A549 (cell line): ENCODE measurements around the gene HNF1B. TPM values are rescaled to one million over a fixed set of nuclear protein-coding genes. Genes with fewer than 3 reads are reported as not detected.

ENCODE experiments used
- ATAC-seq, 2 experiments: fragments of 200-7000 bp in 1 of 2; fragments of >200 bp in 1 of 2; cut with Nextera tagmentation in 1 of 2; cut with Tn5 transposase in 1 of 2; 3 replicates each; pipeline versions ENCODE4 v1.8.0 to v1.9.1; 2018 to 2020; ENCODE audit warnings: mild to moderate bottlenecking in 1 of 2, moderate library complexity in 1 of 2
- CTCF ChIA-PET: fragments of 300-600 bp; sonication (Branson Sonifier 250); formaldehyde crosslinking; extraction: SDS; loops from one replicate; lab custom pipeline; 2021; ENCODE audit warnings: antibody characterized with exemption, inconsistent platforms; lab: Yijun Ruan, JAX
- POLR2A ChIA-PET: fragments of 350-600 bp; formaldehyde crosslinking; extraction: SDS; loops from one replicate; lab custom pipeline; 2021; ENCODE audit warnings: antibody characterized with exemption, inconsistent platforms; lab: Yijun Ruan, JAX
- DNase-seq, 2 experiments: peaks; one replicate each; pipeline versions ENCODE4 v3.0.0 to v3.0.0-alpha.2; 2011 to 2016; ENCODE audit warnings: low read depth in 1 of 2, low spot score in 1 of 2
- FAIRE-seq: peaks from 2 replicates; lab custom pipeline; 2011; peaks lifted over from hg19 to GRCh38; lab: Jason Lieb, UNC
- H3K27ac ChIP-seq, 2 experiments: fragments of >200 bp; sonication (Bioruptor Twin); formaldehyde crosslinking; 3 replicates each; pipeline ENCODE4 v1.5.1; 2016 to 2017
- H3K4me1 ChIP-seq: fragments of >200 bp; sonication (Bioruptor Twin); formaldehyde crosslinking; 3 replicates; pipeline ENCODE4 v1.6.1; 2016
- H3K4me2 ChIP-seq: fragments of >200 bp; sonication (Bioruptor Twin); formaldehyde crosslinking; 3 replicates; pipeline ENCODE4 v1.6.1; 2016
- H3K4me3 ChIP-seq: fragments of >200 bp; sonication (Bioruptor Twin); formaldehyde crosslinking; 3 replicates; pipeline ENCODE4 v1.5.1; 2016
- H3K9me3 ChIP-seq: fragments of >200 bp; sonication (Bioruptor Twin); formaldehyde crosslinking; 3 replicates; pipeline ENCODE4 v1.6.1; 2016
- BHLHE40 ChIP-seq: IDR thresholded peaks from 2 replicates; pipeline ENCODE4 v1.6.1; 2012; ENCODE audit warnings: low read depth, low read length, inconsistent platforms
- CBX2 ChIP-seq: fragments of 200-600 bp; sonication (generic); IDR thresholded peaks from 2 replicates; pipeline ENCODE4 v1.6.1; 2016; ENCODE audit warnings: low read depth, mild to moderate bottlenecking, borderline replicate concordance
- CHD2 ChIP-seq: fragments of 150-350 bp; IDR thresholded peaks from 2 replicates; pipeline ENCODE4 v1.6.1; 2014; ENCODE audit warnings: low read length; ENCODE audit not compliant: partially characterized antibody
- CHD4 ChIP-seq: fragments of 200-600 bp; sonication (generic); IDR thresholded peaks from 2 replicates; pipeline ENCODE4 v1.6.1; 2016; ENCODE audit warnings: antibody characterized with exemption, mild to moderate bottlenecking, borderline replicate concordance
- EHMT2 ChIP-seq: fragments of 200-600 bp; sonication (generic); IDR thresholded peaks from 2 replicates; pipeline ENCODE4 v1.6.1; 2016; ENCODE audit warnings: antibody characterized with exemption, low read depth, mild to moderate bottlenecking, moderate library complexity
- ELK1 ChIP-seq: fragments of 150-350 bp; IDR thresholded peaks from 2 replicates; pipeline ENCODE4 v1.6.1; 2014; ENCODE audit warnings: low read depth, mild to moderate bottlenecking, low read length
- FOSB ChIP-seq: fragments of 250-450 bp; sonication (Bioruptor Pico); IDR thresholded peaks from 2 replicates; pipeline ENCODE4 v1.5.0; 2020; ENCODE audit warnings: mild to moderate bottlenecking, moderate library complexity
- FOSL2 ChIP-seq, 2 experiments: fragments of 450-650 bp in 1 of 2; fragments of >200 bp in 1 of 2; sonication (Bioruptor Twin) in 1 of 2; formaldehyde crosslinking; IDR thresholded peaks; 2 replicates each; pipeline versions ENCODE4 v1.5.0 to v1.6.1; 2016 to 2020; ENCODE audit warnings: mild to moderate bottlenecking in 1 of 2, moderate library complexity in 1 of 2
- HEYL ChIP-seq: fragments of 250-450 bp; sonication (Bioruptor Pico); IDR thresholded peaks from 2 replicates; pipeline ENCODE4 v1.8.0; 2021; ENCODE audit warnings: mild to moderate bottlenecking, moderate library complexity
- HOXA7 ChIP-seq: fragments of 250-450 bp; sonication (Bioruptor Pico); IDR thresholded peaks from 2 replicates; pipeline ENCODE4 v1.5.0; 2020; ENCODE audit warnings: mild to moderate bottlenecking, moderate library complexity
- HOXB13 ChIP-seq: fragments of 250-450 bp; sonication (Bioruptor Pico); IDR thresholded peaks from 2 replicates; pipeline ENCODE4 v1.5.0; 2020; ENCODE audit warnings: low read depth, mild to moderate bottlenecking, moderate library complexity
- JUN ChIP-seq, 2 experiments: fragments of >200 bp; sonication (Bioruptor Twin); formaldehyde crosslinking; IDR thresholded peaks; 2 replicates in 1 of 2; 3 replicates in 1 of 2; pipeline ENCODE4 v1.6.1; 2016 to 2017
- KDM5A ChIP-seq: fragments of 200-600 bp; sonication (generic); IDR thresholded peaks from 2 replicates; pipeline ENCODE4 v1.6.1; 2016; ENCODE audit warnings: antibody characterized with exemption, mild to moderate bottlenecking
- NR3C1 ChIP-seq: fragments of >200 bp; sonication (Bioruptor Twin); formaldehyde crosslinking; IDR thresholded peaks from 3 replicates; pipeline ENCODE4 v1.6.1; 2017
- RAD21 ChIP-seq, 2 experiments: fragments of >200 bp in 1 of 2; sonication (Bioruptor Twin) in 1 of 2; formaldehyde crosslinking in 1 of 2; IDR thresholded peaks in 1 of 2; conservative IDR thresholded peaks in 1 of 2; 2 replicates in 1 of 2; 3 replicates in 1 of 2; pipeline ENCODE4 v1.6.1; 2012 to 2018; ENCODE audit warnings: inconsistent platforms in 1 of 2
- RARB ChIP-seq: fragments of 250-450 bp; sonication (Bioruptor Pico); IDR thresholded peaks from 2 replicates; pipeline ENCODE4 v1.8.0; 2021; ENCODE audit warnings: mild to moderate bottlenecking, moderate library complexity
- RCOR1 ChIP-seq: fragments of 150-350 bp; IDR thresholded peaks from 2 replicates; pipeline ENCODE4 v1.6.1; 2014; ENCODE audit warnings: antibody characterized with exemption, low read length, low read depth
- SMC3 ChIP-seq: fragments of >200 bp; sonication (Bioruptor Twin); formaldehyde crosslinking; IDR thresholded peaks from 3 replicates; pipeline ENCODE4 v1.6.1; 2018; ENCODE audit warnings: inconsistent platforms
- TFCP2L1 ChIP-seq: fragments of 250-450 bp; sonication (Bioruptor Pico); IDR thresholded peaks from 2 replicates; pipeline ENCODE4 v1.5.0; 2021; ENCODE audit warnings: mild to moderate bottlenecking
- ZFP36 ChIP-seq: fragments of 450-650 bp; IDR thresholded peaks from 2 replicates; pipeline ENCODE4 v1.6.1; 2014; ENCODE audit warnings: borderline replicate concordance; ENCODE audit not compliant: partially characterized antibody
- WGBS: methylation state at CpG from one replicate; pipeline ENCODE4 v1.1.6; 2017; ENCODE audit errors: missing lambda C conversion rate; 5-methylcytosine and 5-hydroxymethylcytosine counted together
- polyA plus RNA-seq, 4 experiments: library from polyadenylated mRNA; depleted of rRNA in 3 of 4; stranded (reverse); fragments of >200 nt; fragmentation: RNase III in 1 of 4; extraction: RNeasy Plus Mini Kit Qiagen cat#74134 plus additional on column Dnase treatment in 1 of 4; gene quantifications; 2 replicates in 3 of 4; 3 replicates in 1 of 4; pipeline ENCODE4 v1.2.3, GENCODE V29; 2011 to 2017
- TF ChIP-seq, protein P1 (sequence below): fragments of >200 bp; sonication (Bioruptor Twin); formaldehyde crosslinking; IDR thresholded peaks from 3 replicates; pipeline ENCODE4 v1.5.1; 2016

Gene HNF1B
- polyA plus RNA-seq, 2 of the 4 experiments (the other 2 are of a cell fraction), result 13.3 to 21.3 TPM

DNA sequence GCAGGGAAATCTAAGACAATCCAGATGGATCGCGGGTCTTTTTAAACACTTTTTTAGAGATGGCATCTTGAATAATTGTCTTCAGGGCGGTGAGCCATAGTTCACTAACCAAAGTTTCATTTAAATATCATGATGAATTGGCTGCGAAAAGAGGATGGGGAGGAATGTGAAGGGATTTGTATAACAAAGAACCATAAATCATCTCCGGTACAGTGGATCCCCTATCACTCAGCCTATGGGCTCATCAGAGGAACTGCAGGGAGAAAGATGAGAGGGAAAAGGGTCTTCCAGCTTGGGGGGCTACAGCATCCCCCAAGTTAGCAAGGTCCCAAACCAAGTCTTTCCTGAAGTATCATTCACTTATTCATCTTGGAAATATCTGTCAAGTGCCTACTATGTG lies 84.9 kb downstream of the HNF1B start (continued):
- TF ChIP-seq HEYL (CRISPR knock-in tag) (no peak), ZFP36 (no peak), RCOR1 (no peak), HOXA7 (CRISPR knock-in tag) (no peak), JUN (IDR thresholded peaks at IDR 0.05) (no peak), HOXB13 (CRISPR knock-in tag) (no peak), FOSB (no peak)

GRCh38 chr17:37657202-37657601 lies 87.7 kb downstream of the HNF1B start:
- ATAC-seq (no peak), FAIRE-seq (no peak), DNase-seq (no peak)
- whole genome bisulfite sequencing, result 65% methylated on average over 1 of the region's 1 CpG
- CTCF ChIA-PET, result interaction anchor here (1.1 to 10.6 kb wide), 7 partner anchors 8 to 160 kb away, joined by 3 to 101 read pairs (median 6); partner anchors contain the start of gene HNF1B
- Histone ChIP-seq H3K27ac (no peak overlapping the region), H3K4me1 (no peaks in the 10 kb centered on the region), H3K4me3 (no peak overlapping the region), H3K4me2 (no peak overlapping the region), H3K9me3 (no peaks in the 10 kb centered on the region)
- POLR2A ChIA-PET, result no interaction called here
- TF ChIP-seq KDM5A, result no peak
- no peak for TF ChIP-seq JUN (IDR thresholded peaks at IDR 0.05)
- TF ChIP-seq BHLHE40, result no peak
- no peak for TF ChIP-seq HOXB13 (CRISPR knock-in tag)
- no peak for TF ChIP-seq CHD4
- no peak for TF ChIP-seq CHD2
- no peak for TF ChIP-seq RARB (CRISPR knock-in tag)
- no peak for TF ChIP-seq EHMT2
- TF ChIP-seq ELK1, result no peak
- TF ChIP-seq HEYL (CRISPR knock-in tag), result no peak

DNA sequence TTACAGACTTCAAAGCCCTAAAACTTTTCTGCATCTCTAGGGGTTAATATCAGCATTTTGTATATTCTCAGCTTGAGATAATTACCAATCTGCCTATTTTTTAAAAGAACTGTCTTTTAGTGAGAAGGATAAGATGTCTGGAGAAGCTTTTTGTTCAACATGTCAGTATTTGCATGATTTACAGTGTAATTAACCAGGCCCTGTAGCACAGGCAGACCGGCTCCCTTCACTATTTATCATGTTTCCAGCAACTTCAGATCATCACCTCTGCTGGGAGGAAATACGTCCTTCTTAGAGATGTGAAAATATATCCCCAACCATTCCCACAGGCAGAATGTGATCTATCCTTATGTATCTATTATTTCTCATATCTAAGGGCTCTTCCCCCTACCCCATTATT lies 93.0 kb downstream of the HNF1B start:
- WGBS, result 75% methylated on average over 2 of the region's 2 CpGs
- H3K4me3 ChIP-seq, result no peak overlapping the region
- CTCF ChIA-PET, result interaction anchor here (0.6 to 10.1 kb wide), 9 partner anchors 10 to 210 kb away, joined by 3 to 153 read pairs (median 60); partner anchors contain the start of genes DDX52 and HNF1B
- DNase-seq (no peak), FAIRE-seq (no peak), ATAC-seq (no peak)
- no peaks in the 10 kb centered on the region for H3K9me3 ChIP-seq
- H3K27ac ChIP-seq, result no peak overlapping the region
- POLR2A ChIA-PET, result interaction anchor here (0.6 kb wide), 1 partner anchor 157 kb away, joined by 10 read pairs; no protein-coding TSS in a partner anchor
- H3K4me2 ChIP-seq, result no peak overlapping the region
- H3K4me1 ChIP-seq, result peaks cover 8% of the 10 kb centered on the region
- no peak for TF ChIP-seq RCOR1
- TF ChIP-seq, all 56 proteins: peak for 0

GRCh38 chr17:37650419-37651003 lies 94.3 kb downstream of the HNF1B start:
- ATAC-seq (peak; percentile 78 to 91), FAIRE-seq (no peak), DNase-seq (peak; percentile 67 to 76)
- Histone ChIP-seq H3K4me3 (no peak overlapping the region), H3K4me2 (no peak overlapping the region), H3K9me3 (no peaks in the 10 kb centered on the region), H3K27ac (no peak overlapping the region), H3K4me1 (peaks cover 8% of the 10 kb centered on the region)
- ChIA-PET CTCF (interaction anchor here (0.6 to 10.1 kb wide), 83 partner anchors 9 to 1804 kb away, joined by 3 to 153 read pairs (median 5); partner anchors contain the start of genes DDX52 and HNF1B), POLR2A (no interaction called here)
- TF ChIP-seq CBX2 (no peak), TFCP2L1 (CRISPR knock-in tag) (no peak), SMC3 (peak; percentile 87), RAD21 (conservative IDR thresholded peaks at IDR 0.05 in 1 of 2, IDR thresholded peaks at IDR 0.05 in 1 of 2) (peak; percentile 92 to 95), EHMT2 (no peak), NR3C1 (no peak), ELK1 (no peak), FOSL2 (IDR thresholded peaks at IDR 0.05) (no peak), FOSL2 (CRISPR knock-in tag; IDR thresholded peaks at IDR 0.05) (no peak)
- TF ChIP-seq, protein P1, sequence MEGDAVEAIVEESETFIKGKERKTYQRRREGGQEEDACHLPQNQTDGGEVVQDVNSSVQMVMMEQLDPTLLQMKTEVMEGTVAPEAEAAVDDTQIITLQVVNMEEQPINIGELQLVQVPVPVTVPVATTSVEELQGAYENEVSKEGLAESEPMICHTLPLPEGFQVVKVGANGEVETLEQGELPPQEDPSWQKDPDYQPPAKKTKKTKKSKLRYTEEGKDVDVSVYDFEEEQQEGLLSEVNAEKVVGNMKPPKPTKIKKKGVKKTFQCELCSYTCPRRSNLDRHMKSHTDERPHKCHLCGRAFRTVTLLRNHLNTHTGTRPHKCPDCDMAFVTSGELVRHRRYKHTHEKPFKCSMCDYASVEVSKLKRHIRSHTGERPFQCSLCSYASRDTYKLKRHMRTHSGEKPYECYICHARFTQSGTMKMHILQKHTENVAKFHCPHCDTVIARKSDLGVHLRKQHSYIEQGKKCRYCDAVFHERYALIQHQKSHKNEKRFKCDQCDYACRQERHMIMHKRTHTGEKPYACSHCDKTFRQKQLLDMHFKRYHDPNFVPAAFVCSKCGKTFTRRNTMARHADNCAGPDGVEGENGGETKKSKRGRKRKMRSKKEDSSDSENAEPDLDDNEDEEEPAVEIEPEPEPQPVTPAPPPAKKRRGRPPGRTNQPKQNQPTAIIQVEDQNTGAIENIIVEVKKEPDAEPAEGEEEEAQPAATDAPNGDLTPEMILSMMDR, result peak; percentile 90
- 47% methylated on average over 6 of the region's 6 CpGs for WGBS
